ENCODE results near the gene RAX2.

GRCh38 chr19:3743486-3743885 is 28.5 kb downstream of the RAX2 start:
- TF ChIP-seq CTCF (IDR thresholded peaks at IDR 0.05; ENCODE audit: poor library complexity, severe bottlenecking) (no peak), EZH2 (IDR thresholded peaks at IDR 0.05; ENCODE audit: borderline replicate concordance, insufficient read depth, low read length, poor library complexity, severe bottlenecking) (no peak), REST (IDR thresholded peaks at IDR 0.05; ENCODE audit: borderline replicate concordance) (no peak)
